Liver (tissue), 3 donors: ENCODE measurements around the gene IL32.

ENCODE experiments used
- ATF3 ChIP-seq: IDR thresholded peaks from 2 replicates; pipeline ENCODE4 v1.6.1; 2016; ENCODE audit warnings: antibody characterized with exemption
- EGR1 ChIP-seq, 2 donors: IDR thresholded peaks; 2 replicates each; pipeline ENCODE4 v1.6.1; 2016 to 2018; ENCODE audit warnings: antibody characterized with exemption in 2 of 2, low read depth in 2 of 2
- GABPA ChIP-seq, 2 donors: IDR thresholded peaks in 1 of 2; conservative IDR thresholded peaks in 1 of 2; 2 replicates each; pipeline ENCODE4 v1.6.1; 2016; ENCODE audit warnings: antibody characterized with exemption in 2 of 2, mild to moderate bottlenecking in 1 of 2, moderate library complexity in 1 of 2
- RAD21 ChIP-seq, 2 donors: IDR thresholded peaks; 2 replicates each; pipeline ENCODE4 v1.6.1; 2016; ENCODE audit warnings: antibody characterized with exemption in 2 of 2, mild to moderate bottlenecking in 2 of 2
- TAF1 ChIP-seq: conservative IDR thresholded peaks from 2 replicates; pipeline ENCODE4 v1.6.1; 2016; ENCODE audit warnings: antibody characterized with exemption, mild to moderate bottlenecking
- TF ChIP-seq, protein P1 (sequence below): fragments of 150-350 bp; IDR thresholded peaks from 2 replicates; pipeline ENCODE4 v1.5.1; 2017; ENCODE audit warnings: improper control_type of control experiment, low read depth, low read length; ENCODE audit not compliant: missing input control
- TF ChIP-seq, protein P2 (sequence below): IDR thresholded peaks from 2 replicates; pipeline ENCODE4 v1.6.1; 2016; ENCODE audit warnings: antibody characterized with exemption
- TF ChIP-seq, protein P3 (sequence below): IDR thresholded peaks from 2 replicates; pipeline ENCODE4 v1.6.1; 2016; ENCODE audit warnings: antibody characterized with exemption, mild to moderate bottlenecking
- donor health status: healthy.
- donor health status: healthy.

- TF ChIP-seq, protein P1, sequence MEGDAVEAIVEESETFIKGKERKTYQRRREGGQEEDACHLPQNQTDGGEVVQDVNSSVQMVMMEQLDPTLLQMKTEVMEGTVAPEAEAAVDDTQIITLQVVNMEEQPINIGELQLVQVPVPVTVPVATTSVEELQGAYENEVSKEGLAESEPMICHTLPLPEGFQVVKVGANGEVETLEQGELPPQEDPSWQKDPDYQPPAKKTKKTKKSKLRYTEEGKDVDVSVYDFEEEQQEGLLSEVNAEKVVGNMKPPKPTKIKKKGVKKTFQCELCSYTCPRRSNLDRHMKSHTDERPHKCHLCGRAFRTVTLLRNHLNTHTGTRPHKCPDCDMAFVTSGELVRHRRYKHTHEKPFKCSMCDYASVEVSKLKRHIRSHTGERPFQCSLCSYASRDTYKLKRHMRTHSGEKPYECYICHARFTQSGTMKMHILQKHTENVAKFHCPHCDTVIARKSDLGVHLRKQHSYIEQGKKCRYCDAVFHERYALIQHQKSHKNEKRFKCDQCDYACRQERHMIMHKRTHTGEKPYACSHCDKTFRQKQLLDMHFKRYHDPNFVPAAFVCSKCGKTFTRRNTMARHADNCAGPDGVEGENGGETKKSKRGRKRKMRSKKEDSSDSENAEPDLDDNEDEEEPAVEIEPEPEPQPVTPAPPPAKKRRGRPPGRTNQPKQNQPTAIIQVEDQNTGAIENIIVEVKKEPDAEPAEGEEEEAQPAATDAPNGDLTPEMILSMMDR = no peak
- TF ChIP-seq GABPA (IDR thresholded peaks at IDR 0.05 in 1 of 2, conservative IDR thresholded peaks at IDR 0.05 in 1 of 2) (no peak), EGR1 (IDR thresholded peaks at IDR 0.05; ENCODE audit: low read depth in 2 of 2) (no peak), TAF1 (no peak), ATF3 (no peak), RAD21 (IDR thresholded peaks at IDR 0.05) (no peak)
- TF ChIP-seq, protein P2, sequence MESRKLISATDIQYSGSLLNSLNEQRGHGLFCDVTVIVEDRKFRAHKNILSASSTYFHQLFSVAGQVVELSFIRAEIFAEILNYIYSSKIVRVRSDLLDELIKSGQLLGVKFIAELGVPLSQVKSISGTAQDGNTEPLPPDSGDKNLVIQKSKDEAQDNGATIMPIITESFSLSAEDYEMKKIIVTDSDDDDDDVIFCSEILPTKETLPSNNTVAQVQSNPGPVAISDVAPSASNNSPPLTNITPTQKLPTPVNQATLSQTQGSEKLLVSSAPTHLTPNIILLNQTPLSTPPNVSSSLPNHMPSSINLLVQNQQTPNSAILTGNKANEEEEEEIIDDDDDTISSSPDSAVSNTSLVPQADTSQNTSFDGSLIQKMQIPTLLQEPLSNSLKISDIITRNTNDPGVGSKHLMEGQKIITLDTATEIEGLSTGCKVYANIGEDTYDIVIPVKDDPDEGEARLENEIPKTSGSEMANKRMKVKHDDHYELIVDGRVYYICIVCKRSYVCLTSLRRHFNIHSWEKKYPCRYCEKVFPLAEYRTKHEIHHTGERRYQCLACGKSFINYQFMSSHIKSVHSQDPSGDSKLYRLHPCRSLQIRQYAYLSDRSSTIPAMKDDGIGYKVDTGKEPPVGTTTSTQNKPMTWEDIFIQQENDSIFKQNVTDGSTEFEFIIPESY = no peak
- TF ChIP-seq, protein P3, sequence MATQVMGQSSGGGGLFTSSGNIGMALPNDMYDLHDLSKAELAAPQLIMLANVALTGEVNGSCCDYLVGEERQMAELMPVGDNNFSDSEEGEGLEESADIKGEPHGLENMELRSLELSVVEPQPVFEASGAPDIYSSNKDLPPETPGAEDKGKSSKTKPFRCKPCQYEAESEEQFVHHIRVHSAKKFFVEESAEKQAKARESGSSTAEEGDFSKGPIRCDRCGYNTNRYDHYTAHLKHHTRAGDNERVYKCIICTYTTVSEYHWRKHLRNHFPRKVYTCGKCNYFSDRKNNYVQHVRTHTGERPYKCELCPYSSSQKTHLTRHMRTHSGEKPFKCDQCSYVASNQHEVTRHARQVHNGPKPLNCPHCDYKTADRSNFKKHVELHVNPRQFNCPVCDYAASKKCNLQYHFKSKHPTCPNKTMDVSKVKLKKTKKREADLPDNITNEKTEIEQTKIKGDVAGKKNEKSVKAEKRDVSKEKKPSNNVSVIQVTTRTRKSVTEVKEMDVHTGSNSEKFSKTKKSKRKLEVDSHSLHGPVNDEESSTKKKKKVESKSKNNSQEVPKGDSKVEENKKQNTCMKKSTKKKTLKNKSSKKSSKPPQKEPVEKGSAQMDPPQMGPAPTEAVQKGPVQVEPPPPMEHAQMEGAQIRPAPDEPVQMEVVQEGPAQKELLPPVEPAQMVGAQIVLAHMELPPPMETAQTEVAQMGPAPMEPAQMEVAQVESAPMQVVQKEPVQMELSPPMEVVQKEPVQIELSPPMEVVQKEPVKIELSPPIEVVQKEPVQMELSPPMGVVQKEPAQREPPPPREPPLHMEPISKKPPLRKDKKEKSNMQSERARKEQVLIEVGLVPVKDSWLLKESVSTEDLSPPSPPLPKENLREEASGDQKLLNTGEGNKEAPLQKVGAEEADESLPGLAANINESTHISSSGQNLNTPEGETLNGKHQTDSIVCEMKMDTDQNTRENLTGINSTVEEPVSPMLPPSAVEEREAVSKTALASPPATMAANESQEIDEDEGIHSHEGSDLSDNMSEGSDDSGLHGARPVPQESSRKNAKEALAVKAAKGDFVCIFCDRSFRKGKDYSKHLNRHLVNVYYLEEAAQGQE = no peak
These were observed 20.7 kb upstream of the IL32 start for GRCh38 chr16:3044708-3045107.
